BE2C (cell line): ENCODE results near the gene IRAK1.

ENCODE experiments used
- DNase-seq: peaks from one replicate; pipeline ENCODE4 v3.0.0-alpha.2; 2020
- H3K27me3 ChIP-seq: fragments of 250-450 bp; sonication (Bioruptor Pico); 2 replicates; pipeline ENCODE4 v1.5.1; 2020; ENCODE audit warnings: mild to moderate bottlenecking
- H3K36me3 ChIP-seq: fragments of 250-450 bp; sonication (Bioruptor Pico); 2 replicates; pipeline ENCODE4 v1.5.1; 2020; ENCODE audit warnings: mild to moderate bottlenecking
- H3K4me1 ChIP-seq: fragments of 250-450 bp; sonication (Bioruptor Pico); 2 replicates; pipeline ENCODE4 v1.5.1; 2020
- H3K4me3 ChIP-seq: 2 replicates; pipeline ENCODE4 v1.5.1; 2011; ENCODE audit warnings: low read depth, low read length
- H3K9me3 ChIP-seq: fragments of 250-450 bp; sonication (Bioruptor Pico); 2 replicates; pipeline ENCODE4 v1.5.1; 2020
- TF ChIP-seq, protein P1 (sequence below): IDR thresholded peaks from 2 replicates; pipeline ENCODE4 v1.5.1; 2012; ENCODE audit warnings: mild to moderate bottlenecking, low read depth, low read length

IRAK1 gene

DNA sequence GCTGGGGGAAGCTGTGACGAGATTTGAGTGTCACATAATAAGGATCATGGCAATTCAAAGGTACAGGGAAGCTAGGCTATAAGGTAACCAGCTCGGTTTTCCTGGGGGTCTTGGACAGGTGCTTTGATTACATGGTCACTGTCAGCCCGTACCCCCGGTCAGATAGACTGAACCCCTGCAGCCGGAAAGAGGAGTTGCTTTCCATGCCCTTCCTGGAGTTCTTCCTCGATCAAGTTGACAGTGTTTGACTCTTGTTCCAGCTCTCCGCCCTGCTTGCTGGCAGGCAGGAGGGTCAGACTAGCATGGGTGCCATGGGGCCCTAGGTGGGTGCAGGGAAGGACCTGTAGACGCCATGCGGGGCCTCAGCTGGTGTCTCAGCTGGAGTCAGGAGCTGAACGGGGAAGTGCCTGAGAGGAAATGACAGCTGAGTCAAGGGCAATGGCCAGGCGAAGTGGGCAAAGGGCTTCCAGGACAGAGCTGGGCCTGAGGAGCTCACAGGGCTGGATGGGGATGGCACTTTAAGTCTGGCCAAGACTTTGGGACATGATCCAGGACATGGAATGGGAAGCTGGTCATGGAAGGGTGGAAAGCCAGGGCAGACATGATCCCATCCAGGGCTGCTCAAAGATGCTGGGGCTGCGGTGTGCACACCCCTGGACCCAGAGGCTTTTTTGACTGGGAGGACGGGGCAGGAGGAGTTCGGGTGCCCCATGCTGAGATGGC lies 45.5 kb downstream of the IRAK1 start:
- peaks cover 9% of the 10 kb centered on the region for H3K36me3 ChIP-seq
- no peak for DNase-seq
- H3K9me3 ChIP-seq = no peaks in the 10 kb centered on the region
- TF ChIP-seq, protein P1, sequence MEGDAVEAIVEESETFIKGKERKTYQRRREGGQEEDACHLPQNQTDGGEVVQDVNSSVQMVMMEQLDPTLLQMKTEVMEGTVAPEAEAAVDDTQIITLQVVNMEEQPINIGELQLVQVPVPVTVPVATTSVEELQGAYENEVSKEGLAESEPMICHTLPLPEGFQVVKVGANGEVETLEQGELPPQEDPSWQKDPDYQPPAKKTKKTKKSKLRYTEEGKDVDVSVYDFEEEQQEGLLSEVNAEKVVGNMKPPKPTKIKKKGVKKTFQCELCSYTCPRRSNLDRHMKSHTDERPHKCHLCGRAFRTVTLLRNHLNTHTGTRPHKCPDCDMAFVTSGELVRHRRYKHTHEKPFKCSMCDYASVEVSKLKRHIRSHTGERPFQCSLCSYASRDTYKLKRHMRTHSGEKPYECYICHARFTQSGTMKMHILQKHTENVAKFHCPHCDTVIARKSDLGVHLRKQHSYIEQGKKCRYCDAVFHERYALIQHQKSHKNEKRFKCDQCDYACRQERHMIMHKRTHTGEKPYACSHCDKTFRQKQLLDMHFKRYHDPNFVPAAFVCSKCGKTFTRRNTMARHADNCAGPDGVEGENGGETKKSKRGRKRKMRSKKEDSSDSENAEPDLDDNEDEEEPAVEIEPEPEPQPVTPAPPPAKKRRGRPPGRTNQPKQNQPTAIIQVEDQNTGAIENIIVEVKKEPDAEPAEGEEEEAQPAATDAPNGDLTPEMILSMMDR = no peak
- H3K4me1 ChIP-seq = peaks cover 7% of the 10 kb centered on the region
- no peak overlapping the region; the same call in 1 of the 2 replicates for H3K4me3 ChIP-seq
- H3K27me3 ChIP-seq = no peaks in the 10 kb centered on the region

DNA sequence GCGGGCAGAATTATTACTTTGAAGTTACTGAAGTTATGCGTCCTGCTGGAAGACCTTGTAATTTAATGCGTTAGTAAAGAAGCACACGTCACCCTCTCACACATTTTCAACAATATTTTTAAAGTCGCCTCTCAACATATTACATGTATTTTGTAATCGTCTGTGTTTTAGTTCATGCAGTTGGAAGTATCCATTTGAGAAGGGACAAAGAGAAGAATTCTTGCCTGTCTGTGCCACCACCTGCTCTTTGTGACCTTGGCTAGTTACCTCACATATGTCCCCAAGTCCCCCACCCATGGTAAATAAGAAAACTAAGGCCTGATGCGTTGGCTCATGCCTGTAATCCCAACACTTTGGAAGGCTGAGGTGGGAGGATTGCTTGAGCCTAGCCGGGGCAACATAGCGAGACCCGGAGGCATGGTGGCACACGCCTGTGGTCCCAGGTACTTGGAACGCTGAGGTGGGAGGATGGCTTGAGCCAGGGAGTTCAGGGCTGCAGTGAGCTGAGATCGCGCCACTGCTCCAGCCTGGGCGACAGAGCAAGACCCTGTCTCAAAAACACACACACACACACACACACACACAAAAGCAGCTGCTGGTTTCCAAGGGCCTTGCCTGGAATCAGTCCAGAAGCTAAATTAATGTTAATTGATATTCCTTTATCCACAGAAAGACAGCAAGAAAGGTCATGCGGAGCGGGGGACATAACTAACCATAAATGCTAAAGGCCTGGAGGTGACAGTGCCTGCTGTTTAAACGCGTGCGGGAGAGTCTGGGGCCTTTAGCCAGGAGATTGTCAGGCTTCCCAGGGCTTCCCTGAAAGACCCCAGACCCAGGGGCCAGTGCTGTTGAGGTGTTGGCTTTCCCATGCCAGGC lies 46.3 kb downstream of the IRAK1 start:
- DNase-seq = peak; percentile 54
- Histone ChIP-seq H3K4me3 (peak overlapping the region; percentile 56), H3K9me3 (no peaks in the 10 kb centered on the region), H3K27me3 (no peaks in the 10 kb centered on the region), H3K36me3 (peaks cover 14% of the 10 kb centered on the region), H3K4me1 (peaks cover 7% of the 10 kb centered on the region)
- TF ChIP-seq, protein P1 = no peak

DNA sequence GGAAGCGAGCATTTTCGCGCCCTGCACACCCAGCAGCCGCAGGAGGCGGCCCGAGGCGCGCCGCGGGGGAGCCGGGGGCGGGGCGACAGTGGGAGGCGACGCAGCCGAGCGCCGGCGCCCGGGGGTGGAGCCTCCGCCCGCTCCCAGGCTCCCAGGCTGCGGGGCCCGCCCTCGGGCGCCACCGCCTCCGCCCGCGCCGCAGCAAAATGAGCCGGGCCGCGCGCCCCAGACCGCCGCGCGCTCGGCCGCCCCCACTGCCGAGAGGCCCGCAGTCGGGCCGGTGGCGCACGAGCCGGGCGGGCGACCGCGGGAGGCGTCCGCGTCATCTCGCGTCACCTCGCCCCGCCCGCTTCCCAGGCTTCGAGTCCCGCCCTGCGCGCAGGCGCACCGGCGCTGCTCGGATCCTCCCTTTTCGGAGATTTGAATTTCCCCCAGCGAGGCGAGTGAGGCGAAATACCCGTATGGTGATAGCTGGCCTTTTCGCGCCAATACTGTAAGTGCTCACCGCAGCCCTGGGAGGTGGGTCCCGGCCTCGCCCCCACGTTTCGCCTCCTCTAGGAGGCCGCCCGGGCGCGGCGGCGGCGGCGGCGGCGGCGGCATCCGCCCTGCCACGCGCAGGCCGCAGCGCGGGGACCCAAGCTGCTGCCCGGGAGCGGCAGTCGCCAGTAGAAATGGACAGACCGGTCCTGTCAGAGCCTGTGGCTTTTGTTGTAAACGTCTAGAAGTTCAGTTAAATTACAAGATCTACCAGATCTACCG lies 47.2 kb downstream of the IRAK1 start, which contains the start of gene TMEM187:
Gene TMEM187, plus strand, starts transcription at position 387 of the 759 bp plus-strand sequence. CDS start 9,309 bp downstream, outside the sequence.
- H3K27me3 ChIP-seq = no peaks in the 10 kb centered on the region
- H3K4me3 ChIP-seq = peak within 1 kb of the TSS; percentile 93
- peaks cover 23% of the 10 kb centered on the region for H3K36me3 ChIP-seq
- peak; percentile 92 for DNase-seq
- H3K4me1 ChIP-seq = peaks cover 7% of the 10 kb centered on the region
- H3K9me3 ChIP-seq = no peaks in the 10 kb centered on the region
- TF ChIP-seq, protein P1 = no peak

DNA sequence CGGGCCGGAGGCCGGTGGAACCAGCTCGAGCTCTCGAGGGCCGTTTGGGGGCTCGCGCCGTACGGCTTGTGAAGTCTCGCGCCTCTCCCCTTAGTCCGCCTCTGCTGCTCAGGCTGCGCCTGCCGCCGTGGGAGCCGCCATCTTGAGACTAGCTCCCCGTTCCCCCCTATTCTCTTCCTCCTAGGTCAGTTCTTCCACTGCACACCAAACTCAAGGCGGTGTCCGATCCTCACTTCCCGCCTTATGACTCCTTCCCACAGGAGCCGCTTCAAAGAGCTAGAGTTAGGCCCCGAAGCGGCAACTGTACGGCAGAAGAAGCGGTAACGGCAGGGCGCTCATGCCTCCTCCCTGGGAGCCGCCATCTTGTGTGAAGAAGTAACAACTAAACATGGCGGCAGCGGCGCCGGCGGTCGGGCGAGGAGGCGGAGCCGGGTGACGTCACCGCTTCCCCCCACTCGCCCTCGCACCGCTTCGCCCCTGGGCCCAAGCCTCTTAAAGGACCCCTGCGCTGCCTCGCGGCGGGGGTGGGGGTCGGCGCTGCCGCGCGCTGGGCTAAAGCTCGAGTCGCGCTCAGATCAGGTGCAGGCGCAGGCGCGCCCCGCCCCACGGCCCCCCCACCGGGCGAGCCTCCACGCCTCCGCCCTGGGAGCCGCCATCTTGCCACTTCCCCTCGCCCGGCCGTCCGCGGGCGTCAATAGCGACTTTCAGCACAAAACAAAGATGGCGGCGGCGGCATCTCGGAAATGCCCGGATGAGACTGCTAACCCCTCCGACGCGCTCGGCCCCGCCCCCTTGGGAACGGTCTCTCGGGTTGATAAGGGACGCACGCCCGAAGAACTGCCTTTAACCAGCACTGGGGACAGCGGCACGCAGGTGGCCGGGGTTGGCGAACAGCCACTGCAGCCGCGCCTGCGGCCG lies 48.0 kb downstream of the IRAK1 start, which contains the start of gene HCFC1:
Gene HCFC1, minus strand, starts transcription at position 369 of the 918 bp plus-strand sequence. CDS start 978 bp downstream, outside the sequence.
- Histone ChIP-seq H3K36me3 (peaks cover 29% of the 10 kb centered on the region), H3K27me3 (no peaks in the 10 kb centered on the region), H3K4me1 (peaks cover 7% of the 10 kb centered on the region), H3K4me3 (peak within 1 kb of the TSS; percentile 93), H3K9me3 (no peaks in the 10 kb centered on the region)
- peak; percentile 91 for DNase-seq
- TF ChIP-seq, protein P1 = no peak

DNA sequence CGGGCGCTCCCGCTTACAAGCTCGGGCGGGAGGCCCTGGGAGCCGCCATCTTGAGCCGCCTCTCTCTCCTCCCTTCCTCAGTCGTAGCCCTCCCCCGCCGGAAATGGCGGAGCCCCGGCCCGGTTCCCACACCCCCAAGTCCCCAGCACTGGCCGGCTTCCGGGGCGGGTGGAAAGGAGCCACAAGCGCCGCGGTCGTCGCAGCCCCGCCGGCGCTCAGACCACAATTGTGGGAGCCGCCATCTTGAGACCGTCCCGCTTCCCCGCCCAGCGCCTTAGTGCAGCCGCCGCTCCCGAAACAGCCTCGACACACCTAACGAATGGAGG lies 48.6 kb downstream of the IRAK1 start:
- Histone ChIP-seq H3K9me3 (no peaks in the 10 kb centered on the region), H3K4me3 (peak overlapping the region; percentile 93), H3K27me3 (no peaks in the 10 kb centered on the region), H3K4me1 (peaks cover 10% of the 10 kb centered on the region), H3K36me3 (peaks cover 30% of the 10 kb centered on the region)
- DNase-seq = peak; percentile 89
- TF ChIP-seq, protein P1 = no peak
